GM19468 (cell line): ENCODE data around the gene PTK7.

ENCODE experiments used
- ATAC-seq: cut with Tn5 transposase; IDR thresholded peaks from one replicate; pipeline ENCODE4 v1.9.1; 2021; ENCODE audit warnings: mild to moderate bottlenecking, moderate library complexity, moderate number of reproducible peaks; ENCODE audit not compliant: unreplicated experiment; ENCODE audit errors: extremely low read depth

The PTK7 gene

GRCh38 chr6:43053545-43054205 is 22.4 kb upstream of the PTK7 start, which contains the start of gene CUL7:
TSS of gene CUL7 (minus strand) at chr6:43053851. CDS start at chr6:43052788, 1,063 bp downstream.
- ATAC-seq = peak; percentile 77

GRCh38 chr6:43054206-43054943 is 21.7 kb upstream of the PTK7 start:
- no peak for ATAC-seq

DNA sequence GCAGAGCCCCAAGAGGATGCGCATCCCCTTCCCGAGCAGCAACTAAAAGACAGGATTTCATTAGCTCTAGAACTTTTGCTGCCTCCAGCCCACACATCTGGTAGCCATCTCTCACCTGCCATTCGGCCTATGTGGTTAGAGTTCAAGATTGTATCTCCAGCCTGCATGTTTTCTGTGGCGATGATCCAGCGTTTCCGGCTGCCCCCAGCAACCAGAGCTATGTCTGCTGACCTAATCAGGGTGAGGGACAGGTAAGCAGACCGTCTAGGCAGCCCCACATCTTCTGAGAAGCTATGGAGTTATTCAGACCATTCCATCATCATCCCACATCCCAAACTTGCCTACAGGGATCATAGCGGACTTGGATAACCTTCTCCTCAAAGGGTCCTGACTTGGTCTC is 20.1 kb upstream of the PTK7 start:
- no peak for ATAC-seq

- ATAC-seq = no peak
These were observed 17.6 kb upstream of the PTK7 start for GRCh38 chr6:43058531-43058930.

DNA sequence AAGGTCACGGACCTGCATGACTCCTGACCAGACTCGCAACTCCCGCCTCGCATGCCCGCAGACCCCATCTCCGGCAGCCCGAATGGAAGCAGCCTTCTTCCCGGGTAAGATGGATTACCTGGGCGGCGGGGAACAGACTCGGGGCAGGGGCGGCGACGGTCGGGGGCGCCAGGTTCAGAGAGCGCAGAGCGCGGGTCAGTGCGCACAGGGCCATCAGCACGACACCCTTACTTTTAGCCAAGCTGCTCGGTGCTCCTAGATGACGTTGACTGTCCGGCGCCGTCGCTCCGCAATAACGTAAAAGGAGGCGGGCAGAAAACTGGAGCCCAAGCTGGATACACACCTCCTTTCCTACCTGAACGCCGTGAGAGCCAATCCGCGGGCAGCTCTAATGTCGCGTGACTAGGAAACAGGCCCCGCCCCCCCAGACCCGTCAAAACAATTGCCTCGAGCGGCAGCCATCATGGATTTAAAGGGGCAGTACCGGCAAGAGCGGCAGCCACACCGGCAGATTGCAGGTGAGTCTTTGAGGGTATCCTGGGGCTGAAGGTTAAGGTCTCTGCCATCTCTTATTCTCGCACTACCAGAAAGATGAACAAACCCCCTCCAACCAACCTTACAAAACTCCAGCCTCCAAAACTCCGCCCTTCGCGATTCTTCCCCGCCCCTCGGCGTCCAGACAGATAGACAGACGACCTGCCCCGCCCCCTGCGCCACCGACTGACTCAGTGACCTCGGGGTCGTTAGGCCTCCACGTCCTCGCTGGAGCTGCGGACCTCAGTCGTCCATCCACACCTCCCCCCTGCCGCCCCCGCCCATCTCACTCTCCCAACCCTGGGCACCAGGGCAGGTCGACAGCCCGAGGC is 16.7 kb upstream of the PTK7 start, which contains the start of the genes KLC4 and MRPL2:
Gene KLC4, plus strand, starts transcription at position 464 of the 866 bp plus-strand sequence. CDS start 1,705 bp downstream, outside the sequence.
Gene MRPL2, minus strand, starts transcription at position 267 of the 866 bp plus-strand sequence. Its CDS starts 53 bp downstream, at position 214.
- ATAC-seq = peak; percentile 85

DNA sequence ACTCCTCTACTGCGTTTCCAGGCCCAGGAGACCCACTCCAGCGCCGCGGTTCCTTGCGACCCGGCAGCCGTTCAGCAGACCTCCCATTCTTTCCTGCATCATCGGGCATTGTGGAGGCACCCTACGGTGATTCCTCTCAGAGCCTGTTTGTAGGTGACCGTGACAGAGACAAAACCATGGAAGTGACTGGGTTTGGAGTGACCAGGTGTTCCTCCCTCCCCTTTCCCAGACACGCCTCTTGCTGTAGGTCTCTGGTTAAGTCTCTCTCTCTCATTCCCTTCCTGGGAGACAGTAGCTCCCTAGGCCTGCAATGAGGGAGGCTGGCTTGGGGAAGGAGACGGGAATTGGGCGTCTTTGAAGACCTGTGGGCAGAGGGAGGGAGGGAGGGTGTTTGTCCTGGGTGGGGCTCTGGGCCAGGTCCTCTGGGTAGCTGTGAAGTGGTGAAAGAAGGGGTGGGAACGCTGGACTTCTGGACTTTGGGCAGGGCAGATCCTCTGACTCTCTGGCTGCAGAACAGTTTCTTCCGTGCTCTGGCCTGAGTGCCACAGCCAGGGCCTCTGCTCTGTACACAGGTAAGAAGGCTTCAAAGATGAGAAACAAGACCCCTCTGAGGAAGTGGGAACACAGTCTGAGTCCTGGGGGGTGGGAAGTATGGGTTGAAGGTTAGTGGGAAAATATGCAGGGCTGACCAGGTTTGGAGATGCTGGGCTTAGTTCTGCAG is 15.9 kb upstream of the PTK7 start:
- ATAC-seq = no peak

DNA sequence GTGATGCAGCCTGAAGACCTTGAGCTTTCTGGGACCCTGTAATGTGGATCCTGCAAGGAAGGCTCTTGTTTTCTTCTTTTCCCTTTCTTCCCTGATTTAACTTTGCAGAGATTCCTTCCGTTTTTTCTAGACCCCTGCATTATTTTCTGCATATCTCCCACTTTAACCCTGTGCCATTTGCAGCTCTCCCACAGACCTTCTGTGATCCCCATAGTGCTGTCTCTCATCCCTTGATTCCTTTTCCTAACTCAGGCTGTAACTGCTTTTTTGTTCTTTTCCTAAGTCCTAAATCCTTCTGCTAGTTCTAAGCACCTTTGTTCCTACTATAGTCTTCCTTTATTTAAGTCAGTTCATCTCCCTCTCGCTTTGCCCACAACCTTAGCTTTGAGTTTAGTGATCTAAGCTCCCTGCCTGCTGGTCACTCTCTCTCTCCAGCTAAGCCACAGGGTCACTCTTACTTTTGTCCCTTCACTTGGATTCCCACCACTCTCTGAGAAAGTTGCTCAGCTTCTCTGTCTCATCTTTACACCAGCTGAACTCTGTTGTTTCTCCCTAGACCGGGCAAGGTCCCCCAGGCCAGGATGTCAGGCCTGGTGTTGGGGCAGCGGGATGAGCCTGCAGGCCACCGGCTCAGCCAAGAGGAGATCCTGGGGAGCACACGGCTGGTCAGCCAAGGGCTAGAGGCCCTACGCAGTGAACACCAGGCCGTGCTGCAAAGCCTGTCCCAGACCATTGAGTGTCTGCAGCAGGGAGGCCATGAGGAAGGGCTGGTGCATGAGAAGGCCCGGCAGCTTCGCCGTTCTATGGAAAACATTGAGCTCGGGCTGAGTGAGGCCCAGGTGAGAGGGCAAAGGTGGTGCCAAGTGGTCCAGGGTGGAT is 15.1 kb upstream of the PTK7 start:
- ATAC-seq = no peak

- no peak for ATAC-seq
These were observed 14.3 kb upstream of the PTK7 start for GRCh38 chr6:43061861-43062260.

GRCh38 chr6:43062818-43063217 is 13.3 kb upstream of the PTK7 start:
- no peak for ATAC-seq

GRCh38 chr6:43070028-43070632 is 6.0 kb upstream of the PTK7 start:
- ATAC-seq = no peak

DNA sequence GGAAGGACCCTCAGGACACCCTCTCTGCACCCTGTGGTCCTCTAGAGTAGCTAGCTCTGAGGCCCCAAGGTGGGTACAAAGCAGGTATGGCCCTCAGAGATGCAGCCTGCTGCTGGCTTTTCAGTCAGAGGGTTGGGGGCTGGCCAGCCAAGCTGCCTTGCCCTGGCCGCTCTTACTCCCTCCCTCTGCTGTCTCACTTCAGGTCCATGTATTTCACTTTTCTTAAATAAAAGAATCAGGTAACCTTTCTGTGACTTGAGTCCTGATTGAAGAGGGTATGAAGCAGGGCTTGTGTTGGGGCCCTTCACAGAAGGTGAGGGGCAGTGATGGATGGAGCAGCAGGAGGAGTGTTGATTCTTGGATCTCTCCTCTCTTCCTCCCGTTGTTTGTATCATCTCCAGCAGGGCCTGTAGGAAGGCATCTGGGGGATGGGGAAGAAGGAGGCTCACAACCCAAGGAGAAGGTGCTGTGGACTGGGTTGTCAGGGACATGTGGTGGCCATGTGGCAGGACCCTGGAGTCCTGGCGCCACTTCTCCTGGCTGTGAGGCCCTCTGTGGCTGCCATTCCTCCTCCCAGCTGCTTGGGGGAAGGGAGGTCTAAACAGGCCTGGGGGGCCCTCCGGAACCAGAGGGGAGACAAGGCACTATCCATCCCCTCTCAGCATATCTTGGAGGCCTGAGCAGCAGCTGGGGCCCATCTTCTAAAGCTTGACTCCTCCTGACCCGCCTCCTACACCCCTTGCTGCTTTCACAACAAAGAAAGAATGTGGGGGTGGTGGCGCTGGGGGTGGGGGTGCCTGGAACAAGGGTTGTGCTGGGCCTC is 1.1 kb upstream of the PTK7 start:
- no peak for ATAC-seq

DNA sequence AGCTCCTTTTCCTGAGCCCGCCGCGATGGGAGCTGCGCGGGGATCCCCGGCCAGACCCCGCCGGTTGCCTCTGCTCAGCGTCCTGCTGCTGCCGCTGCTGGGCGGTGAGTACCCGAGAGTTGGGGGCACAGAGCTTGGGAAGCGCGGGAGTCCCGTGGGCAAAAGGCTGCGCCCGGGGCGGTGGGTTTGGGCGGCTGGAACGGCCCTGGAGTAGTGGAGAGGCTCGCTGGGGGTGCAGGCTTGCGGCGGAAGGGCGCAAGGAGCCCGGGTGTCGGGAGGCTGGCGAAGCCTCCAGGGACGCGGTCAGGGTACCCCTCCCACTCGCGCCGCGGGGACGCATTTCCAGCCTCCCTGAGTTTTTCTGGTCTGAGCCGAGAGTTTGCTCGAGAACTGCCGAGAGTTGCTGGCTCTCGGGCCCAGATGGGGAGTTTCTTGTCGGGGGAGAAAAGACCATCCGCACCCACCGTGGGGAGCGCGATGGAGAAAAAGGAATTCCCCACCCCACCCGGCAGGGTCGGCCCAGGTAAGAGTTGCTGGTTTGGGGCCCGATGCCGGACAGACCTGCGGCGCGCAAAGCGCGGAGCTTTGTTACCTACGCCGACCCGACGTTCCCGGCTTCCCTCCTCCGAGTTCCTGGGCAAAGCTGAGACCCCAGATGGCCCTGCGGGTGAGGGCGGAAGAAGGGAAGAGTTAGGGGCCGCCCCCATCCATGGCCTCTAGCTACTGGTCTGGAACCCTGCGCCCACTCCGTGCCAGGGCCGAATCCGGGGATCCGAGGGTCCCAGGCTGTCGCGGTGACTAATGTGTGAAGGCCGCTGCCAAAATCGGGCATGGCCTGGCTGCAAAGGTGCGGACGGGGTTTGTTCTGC is 584 bp downstream of the PTK7 start:
- no peak for ATAC-seq

DNA sequence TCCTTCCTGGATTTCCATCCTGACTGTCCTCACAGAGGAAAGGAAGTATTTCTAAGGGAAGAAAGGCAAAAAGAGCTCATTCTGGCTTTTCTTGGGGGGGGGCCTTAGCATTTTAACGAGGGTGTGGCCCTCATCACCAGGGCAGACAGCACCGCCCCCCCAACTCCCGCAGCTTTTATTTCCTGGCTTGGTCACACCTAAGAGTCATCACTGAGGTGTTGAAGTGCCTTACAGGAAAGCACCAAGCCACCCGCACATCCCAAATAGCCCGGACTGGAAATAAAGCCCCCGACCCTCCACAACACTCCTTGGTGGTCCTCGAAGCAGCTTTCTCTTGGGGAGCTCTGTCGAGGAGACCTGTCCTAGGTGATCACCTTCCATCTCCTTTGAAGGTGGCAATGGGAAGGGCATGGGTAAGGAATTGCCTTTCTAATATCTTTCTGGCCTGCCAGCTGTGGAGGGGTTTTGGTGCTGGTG is 1.3 kb downstream of the PTK7 start:
- no peak for ATAC-seq

DNA sequence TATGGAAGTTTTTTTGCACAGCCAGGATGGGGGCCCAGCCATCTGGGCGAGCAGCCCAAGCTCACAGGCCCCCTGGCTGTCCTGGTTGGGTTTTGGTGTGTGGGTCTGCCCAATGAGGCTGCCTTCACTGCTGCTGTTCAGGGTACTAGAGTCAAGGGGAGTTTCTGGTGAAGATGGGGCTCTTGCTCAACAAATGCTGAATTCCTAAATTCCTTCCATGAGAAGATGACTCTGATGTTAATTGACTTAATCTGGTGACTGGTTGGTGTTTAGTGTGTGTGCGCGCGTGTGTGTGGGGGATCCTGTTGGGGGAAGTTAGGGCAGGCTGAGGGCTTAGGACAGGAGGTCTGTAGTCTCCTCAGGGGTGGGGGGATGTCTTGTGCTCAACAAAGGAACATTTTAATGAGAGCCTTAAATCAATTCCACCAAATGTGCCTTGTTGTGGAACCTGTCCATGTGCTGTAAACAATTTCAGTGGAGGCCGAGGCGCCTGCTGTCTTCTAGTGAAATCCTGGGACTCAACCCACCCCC is 1.9 kb downstream of the PTK7 start:
- no peak for ATAC-seq

DNA sequence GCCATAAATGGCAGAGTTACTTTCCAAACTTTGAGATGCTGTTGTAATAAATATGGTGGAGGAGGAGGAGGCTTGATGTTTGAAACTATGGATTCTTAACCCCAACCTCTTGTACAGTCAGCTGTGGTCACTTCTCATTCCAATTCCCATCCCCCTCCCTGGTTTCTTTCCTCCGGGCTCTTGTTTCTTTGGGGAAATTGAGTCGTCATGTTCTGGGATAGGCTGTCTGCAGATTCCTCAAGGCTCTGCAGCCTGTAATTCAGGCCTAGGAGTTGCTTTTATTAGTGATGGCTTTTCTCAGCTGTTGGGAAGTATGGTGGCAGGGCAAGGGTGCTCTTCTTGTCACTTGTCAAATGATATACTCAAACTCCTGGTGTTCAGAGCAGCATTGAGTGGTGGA is 2.6 kb downstream of the PTK7 start:
- no peak for ATAC-seq

- no peak for ATAC-seq
These were observed 4.9 kb downstream of the PTK7 start for GRCh38 chr6:43081043-43081442.
